Measurements from ENCODE around the gene ZNF292.

Gene ZNF292

DNA sequence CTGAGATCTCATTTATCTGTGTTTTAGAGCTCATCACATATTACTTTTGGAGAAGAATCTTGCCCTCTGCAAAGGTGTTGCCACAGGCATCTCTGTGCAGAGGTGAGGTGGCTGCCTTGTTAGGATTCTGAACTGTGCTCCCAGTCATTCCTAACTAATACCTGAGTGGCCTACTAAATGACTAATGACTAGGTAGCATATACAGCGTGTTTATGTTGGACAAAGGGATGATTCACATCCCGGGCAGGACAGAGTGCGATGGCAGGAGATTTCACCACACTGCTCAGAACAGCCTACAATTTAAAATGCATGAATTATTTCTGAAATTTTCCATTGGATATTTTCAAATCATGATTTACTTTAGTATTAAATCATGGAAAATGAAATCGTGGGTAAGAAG lies 37.3 kb upstream of the ZNF292 start:
- no peaks in the 10 kb centered on the region for H3K9me3 ChIP-seq (ENCODE audit: severe bottlenecking)
- TF ChIP-seq, protein P1, sequence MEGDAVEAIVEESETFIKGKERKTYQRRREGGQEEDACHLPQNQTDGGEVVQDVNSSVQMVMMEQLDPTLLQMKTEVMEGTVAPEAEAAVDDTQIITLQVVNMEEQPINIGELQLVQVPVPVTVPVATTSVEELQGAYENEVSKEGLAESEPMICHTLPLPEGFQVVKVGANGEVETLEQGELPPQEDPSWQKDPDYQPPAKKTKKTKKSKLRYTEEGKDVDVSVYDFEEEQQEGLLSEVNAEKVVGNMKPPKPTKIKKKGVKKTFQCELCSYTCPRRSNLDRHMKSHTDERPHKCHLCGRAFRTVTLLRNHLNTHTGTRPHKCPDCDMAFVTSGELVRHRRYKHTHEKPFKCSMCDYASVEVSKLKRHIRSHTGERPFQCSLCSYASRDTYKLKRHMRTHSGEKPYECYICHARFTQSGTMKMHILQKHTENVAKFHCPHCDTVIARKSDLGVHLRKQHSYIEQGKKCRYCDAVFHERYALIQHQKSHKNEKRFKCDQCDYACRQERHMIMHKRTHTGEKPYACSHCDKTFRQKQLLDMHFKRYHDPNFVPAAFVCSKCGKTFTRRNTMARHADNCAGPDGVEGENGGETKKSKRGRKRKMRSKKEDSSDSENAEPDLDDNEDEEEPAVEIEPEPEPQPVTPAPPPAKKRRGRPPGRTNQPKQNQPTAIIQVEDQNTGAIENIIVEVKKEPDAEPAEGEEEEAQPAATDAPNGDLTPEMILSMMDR (IDR thresholded peaks at IDR 0.05; ENCODE audit: low read depth, low read length) = no peak
- H3K4me3 ChIP-seq (ENCODE audit: low read depth, low read length) = no peak overlapping the region
- no peaks in the 10 kb centered on the region for H3K36me3 ChIP-seq
- DNase-seq = no peak
- no peaks in the 10 kb centered on the region for H3K27me3 ChIP-seq (ENCODE audit: insufficient read depth, low read depth, severe bottlenecking)
- H3K27ac ChIP-seq = no peak overlapping the region

DNA sequence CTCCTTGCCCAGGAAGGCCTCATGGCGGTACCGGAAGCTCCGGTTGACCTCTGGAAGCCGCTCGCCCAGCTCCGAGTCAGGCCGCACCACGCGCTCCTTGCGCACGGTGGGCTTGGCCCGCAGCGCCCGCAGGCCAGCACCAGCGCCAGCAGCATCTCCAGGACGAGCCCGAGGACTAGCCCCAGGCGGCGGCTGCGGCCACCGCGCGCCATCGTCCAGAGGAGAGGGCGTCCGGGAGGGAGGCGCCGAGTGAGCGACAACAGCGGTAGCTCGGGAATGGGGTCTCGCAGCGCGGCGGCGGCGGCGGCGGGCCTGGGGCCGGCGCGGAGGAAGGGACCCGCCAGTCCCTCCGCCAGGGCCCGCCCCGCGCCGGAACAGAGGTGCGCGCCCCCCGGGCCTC lies 32.9 kb upstream of the ZNF292 start:
- Histone ChIP-seq H3K27ac (no peak overlapping the region), H3K36me3 (no peaks in the 10 kb centered on the region), H3K27me3 (ENCODE audit: insufficient read depth, low read depth, severe bottlenecking) (no peaks in the 10 kb centered on the region), H3K4me3 (ENCODE audit: low read depth, low read length) (no peak overlapping the region), H3K9me3 (ENCODE audit: severe bottlenecking) (no peaks in the 10 kb centered on the region)
- TF ChIP-seq, protein P1 (IDR thresholded peaks at IDR 0.05; ENCODE audit: low read depth, low read length) = no peak
- DNase-seq = no peak

DNA sequence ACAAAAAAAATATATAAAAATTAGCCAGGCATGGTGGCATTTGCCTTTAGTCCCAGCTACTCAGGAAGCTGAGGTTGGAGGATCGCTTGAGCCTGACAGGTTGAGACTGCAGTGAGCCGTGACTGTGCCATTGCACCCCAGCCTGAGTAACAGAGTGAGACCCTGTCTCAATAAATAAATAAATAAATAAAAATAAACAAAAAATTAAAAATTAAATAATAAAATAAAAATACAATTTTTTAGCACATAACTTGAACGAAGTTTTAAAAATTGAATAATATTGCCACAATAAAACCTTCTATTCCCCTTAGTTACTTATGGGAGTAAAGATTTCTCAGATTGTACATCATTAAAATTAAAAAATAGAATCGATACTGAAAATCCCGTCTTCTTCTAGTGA lies 31.3 kb upstream of the ZNF292 start:
- Histone ChIP-seq H3K9me3 (ENCODE audit: severe bottlenecking) (no peaks in the 10 kb centered on the region), H3K27ac (no peak overlapping the region), H3K27me3 (ENCODE audit: insufficient read depth, low read depth, severe bottlenecking) (no peaks in the 10 kb centered on the region), H3K4me3 (ENCODE audit: low read depth, low read length) (no peak overlapping the region), H3K36me3 (no peaks in the 10 kb centered on the region)
- no peak for DNase-seq
- TF ChIP-seq, protein P1 (IDR thresholded peaks at IDR 0.05; ENCODE audit: low read depth, low read length) = no peak

DNA sequence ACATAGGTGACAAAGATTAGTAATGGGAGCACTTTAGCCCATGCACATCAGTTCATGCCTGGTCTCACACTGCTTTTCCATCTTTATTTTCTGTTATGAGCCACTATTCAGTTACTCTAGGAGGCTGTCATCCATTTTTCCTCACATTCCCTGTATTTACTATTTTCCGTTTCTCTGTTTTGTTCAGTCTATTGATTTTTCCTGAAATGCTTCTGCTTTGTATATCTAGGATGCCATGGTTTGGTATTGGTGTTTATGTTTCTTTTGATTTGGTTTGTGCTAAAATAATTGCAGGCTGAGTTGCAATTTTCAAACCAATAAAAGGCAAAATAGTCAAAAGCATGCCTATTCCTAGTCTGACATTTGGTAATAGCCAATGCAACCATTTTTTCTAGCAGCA lies 28.9 kb upstream of the ZNF292 start:
- Histone ChIP-seq H3K4me3 (ENCODE audit: low read depth, low read length) (no peak overlapping the region), H3K9me3 (ENCODE audit: severe bottlenecking) (no peaks in the 10 kb centered on the region), H3K27ac (no peak overlapping the region), H3K27me3 (ENCODE audit: insufficient read depth, low read depth, severe bottlenecking) (no peaks in the 10 kb centered on the region), H3K36me3 (no peaks in the 10 kb centered on the region)
- no peak for DNase-seq
- TF ChIP-seq, protein P1 (IDR thresholded peaks at IDR 0.05; ENCODE audit: low read depth, low read length) = no peak

DNA sequence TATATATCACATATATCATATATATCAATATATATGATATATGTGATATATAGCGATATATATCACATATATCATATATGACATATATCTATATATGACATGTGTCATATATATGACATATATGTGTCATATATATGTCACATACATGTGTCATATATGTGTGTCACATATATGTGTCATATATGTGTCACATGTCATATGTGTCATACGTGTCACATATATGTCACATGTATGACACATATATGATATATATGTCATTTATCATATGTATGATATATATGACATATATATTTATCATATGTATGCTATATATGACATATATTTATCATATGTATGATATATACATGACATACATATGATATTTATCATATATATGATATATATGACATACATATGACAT lies 27.6 kb upstream of the ZNF292 start:
- Histone ChIP-seq H3K27ac (no peak overlapping the region), H3K9me3 (ENCODE audit: severe bottlenecking) (no peaks in the 10 kb centered on the region), H3K36me3 (no peaks in the 10 kb centered on the region), H3K4me3 (ENCODE audit: low read depth, low read length) (no peak overlapping the region), H3K27me3 (ENCODE audit: insufficient read depth, low read depth, severe bottlenecking) (no peaks in the 10 kb centered on the region)
- TF ChIP-seq, protein P1 (IDR thresholded peaks at IDR 0.05; ENCODE audit: low read depth, low read length) = no peak
- no peak for DNase-seq

DNA sequence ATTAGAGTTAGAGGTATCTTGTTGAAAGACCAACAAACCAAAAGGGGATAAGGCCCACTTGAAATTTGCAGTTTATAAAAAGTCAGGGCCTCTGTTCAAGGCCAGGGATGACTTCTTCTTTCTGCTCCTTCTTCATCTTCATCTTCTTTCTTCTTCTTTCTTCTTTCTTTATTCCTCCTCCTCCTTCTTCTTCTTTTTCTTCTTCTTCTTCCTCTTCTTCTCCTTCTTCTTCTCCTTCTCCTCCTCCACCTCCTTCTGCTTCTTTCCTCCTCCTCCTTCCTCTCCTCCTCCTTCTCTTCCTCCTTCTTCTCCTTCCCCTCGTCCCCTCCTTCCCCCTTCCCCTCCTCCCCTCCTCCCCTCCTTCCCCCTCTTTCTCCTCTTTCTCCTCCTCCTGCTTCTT lies 18.4 kb upstream of the ZNF292 start:
- no peak overlapping the region for H3K27ac ChIP-seq
- H3K4me3 ChIP-seq (ENCODE audit: low read depth, low read length) = no peak overlapping the region
- no peaks in the 10 kb centered on the region for H3K9me3 ChIP-seq (ENCODE audit: severe bottlenecking)
- DNase-seq = no peak
- no peaks in the 10 kb centered on the region for H3K27me3 ChIP-seq (ENCODE audit: insufficient read depth, low read depth, severe bottlenecking)
- TF ChIP-seq, protein P1 (IDR thresholded peaks at IDR 0.05; ENCODE audit: low read depth, low read length) = no peak
- no peaks in the 10 kb centered on the region for H3K36me3 ChIP-seq

Measured in WERI-Rb-1 (cell line).